AG04449 (cell line): Measurements from ENCODE around the gene NDE1.

Experiments
- CTCF ChIA-PET: fragments of 350-600 bp; formaldehyde crosslinking; extraction: SDS; loops from one replicate; lab custom pipeline; 2021; ENCODE audit warnings: antibody characterized with exemption; lab: Yijun Ruan, JAX
- POLR2A ChIA-PET: fragments of 400-600, 350-600 bp; formaldehyde crosslinking; extraction: SDS; loops from one replicate; lab custom pipeline; 2020; ENCODE audit warnings: antibody characterized with exemption, inconsistent platforms; lab: Yijun Ruan, JAX
- DNase-seq: peaks from one replicate; pipeline ENCODE4 v3.0.0-alpha.2; 2010; ENCODE audit warnings: low read depth, low spot score
- H3K4me3 ChIP-seq: 2 replicates; pipeline ENCODE4 v1.5.1; 2011; ENCODE audit warnings: low read depth, mild to moderate bottlenecking, control low read depth, low read length
- CTCF ChIP-seq: IDR thresholded peaks from one replicate; pipeline ENCODE4 v1.5.1; 2011; ENCODE audit warnings: mild to moderate bottlenecking, moderate library complexity, low read length, control low read depth, inconsistent platforms; ENCODE audit not compliant: insufficient read depth; ENCODE audit errors: missing control alignments

NDE1 gene

GRCh38 chr16:15701367-15701766, 51.3 kb downstream of the NDE1 start:
- ChIA-PET POLR2A (no interaction called here), CTCF (interaction anchor here (9.6 kb wide), 1 partner anchor 9 kb away, joined by 79 read pairs; no protein-coding TSS in a partner anchor)
- H3K4me3 ChIP-seq, result no peak overlapping the region
- no peak for DNase-seq
- no peak for TF ChIP-seq CTCF

GRCh38 chr16:15701975-15702970, 52.2 kb downstream of the NDE1 start:
- ChIA-PET POLR2A (no interaction called here), CTCF (interaction anchor here (3.2 to 9.6 kb wide), 2 partner anchors 10 to 11 kb away, joined by 24 to 79 read pairs; no protein-coding TSS in a partner anchor)
- TF ChIP-seq CTCF, result no peak
- no peak overlapping the region for H3K4me3 ChIP-seq
- no peak for DNase-seq

DNA sequence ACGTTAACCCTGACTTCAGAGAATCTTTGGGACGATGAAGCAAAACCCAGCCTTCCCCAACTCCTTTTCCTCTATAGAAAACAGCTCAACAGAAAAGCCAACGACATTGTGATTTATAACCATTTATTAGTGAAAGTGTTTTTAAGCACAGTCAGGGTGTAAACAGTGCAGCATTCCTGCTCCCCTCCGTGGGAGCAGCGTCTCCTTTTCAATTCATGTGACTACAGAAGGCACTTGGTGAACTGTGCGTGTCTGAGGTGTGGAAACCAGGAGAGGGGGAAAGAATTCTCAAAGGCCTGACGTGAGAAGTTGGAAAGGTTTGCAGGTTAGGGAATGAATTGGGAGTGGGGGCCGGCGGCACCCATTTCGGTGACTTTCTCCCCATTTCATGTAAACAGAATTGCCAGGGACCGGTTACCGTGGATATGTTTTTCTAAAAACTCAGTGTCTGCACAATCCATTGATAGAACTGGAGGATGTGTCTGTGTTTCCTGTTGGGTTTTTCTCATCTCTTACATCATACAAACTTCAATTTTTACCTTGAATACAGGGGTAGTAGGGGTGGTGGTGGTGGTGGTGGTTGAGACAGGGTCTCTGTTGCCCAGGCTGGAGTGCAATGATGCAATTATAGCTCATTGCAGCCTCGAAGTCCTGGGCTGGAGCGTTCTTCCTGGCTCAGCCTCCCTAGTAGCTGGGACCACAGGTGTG, 53.1 kb downstream of the NDE1 start:
- DNase-seq, result no peak
- no peak overlapping the region for H3K4me3 ChIP-seq
- ChIA-PET CTCF (interaction anchor here (0.6 to 9.6 kb wide), 9 partner anchors 10 to 263 kb away, joined by 3 to 79 read pairs (median 5); partner anchors contain the start of gene MARF1), POLR2A (no interaction called here)
- no peak for TF ChIP-seq CTCF

DNA sequence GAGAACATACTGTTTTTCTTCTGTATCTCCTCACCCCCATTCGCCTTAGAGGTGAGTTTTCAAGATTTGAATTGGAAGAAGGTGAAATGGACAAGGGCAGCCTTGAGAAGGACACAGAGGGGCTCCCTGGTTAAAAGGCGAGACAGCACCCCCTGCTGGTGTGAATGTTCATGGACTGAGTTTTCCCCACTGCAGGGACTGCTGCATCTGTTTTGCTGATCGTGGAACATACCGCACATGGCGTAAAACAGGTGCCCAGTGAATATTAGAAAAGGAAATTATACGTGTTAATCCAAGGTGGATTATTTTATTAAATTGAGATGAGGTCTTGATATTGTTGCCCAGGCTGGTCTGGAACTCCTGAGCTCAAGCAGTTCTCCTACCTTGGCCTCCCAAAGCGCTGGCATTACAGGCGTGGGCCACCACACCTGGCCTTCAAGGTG, 54.5 kb downstream of the NDE1 start:
- ChIA-PET CTCF (interaction anchor here (0.6 to 9.6 kb wide), 14 partner anchors 9 to 279 kb away, joined by 3 to 79 read pairs (median 4); partner anchors contain the start of gene MARF1), POLR2A (no interaction called here)
- no peak overlapping the region for H3K4me3 ChIP-seq
- no peak for DNase-seq
- TF ChIP-seq CTCF, result peak; percentile 80

DNA sequence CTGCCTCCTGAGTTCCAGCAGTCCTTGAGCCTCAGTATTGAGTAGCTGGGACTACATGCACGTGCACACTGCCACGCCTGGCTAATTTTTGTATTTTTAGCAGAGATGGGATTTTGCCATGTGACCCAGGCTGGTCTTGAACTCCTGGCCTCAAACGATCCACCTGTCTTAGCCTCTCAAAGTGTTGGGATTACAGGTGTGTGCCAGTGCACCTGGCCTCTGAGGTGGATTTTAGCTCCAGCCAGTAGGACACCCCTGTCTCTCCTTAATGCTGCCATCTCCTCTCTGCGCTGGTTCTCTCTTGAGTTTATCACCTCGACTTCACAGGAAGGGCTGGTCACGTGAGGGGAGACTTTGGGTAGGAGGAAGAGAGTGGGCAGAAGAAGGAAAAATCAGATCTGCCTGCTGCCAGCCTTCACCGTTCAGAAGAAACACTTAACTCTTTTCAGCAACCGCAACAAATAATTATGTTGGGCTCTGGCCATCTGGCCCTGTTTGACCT, 55.1 kb downstream of the NDE1 start:
- DNase-seq, result no peak
- ChIA-PET CTCF (interaction anchor here (0.6 to 9.6 kb wide), 12 partner anchors 8 to 280 kb away, joined by 3 to 79 read pairs (median 4); partner anchors contain the start of gene MARF1), POLR2A (interaction anchor here (1.2 kb wide), 1 partner anchor 62 kb away, joined by 3 read pairs; the partner anchor contains the start of gene MARF1)
- no peak for TF ChIP-seq CTCF
- no peak overlapping the region for H3K4me3 ChIP-seq
